Activated naive CD4-positive, alpha-beta T cell treated with anti-CD3 and anti-CD28 coated beads for 36 hours (primary cell): Measurements from ENCODE around the gene GNB1. TPM values are rescaled to one million over a fixed set of nuclear protein-coding genes. Genes with fewer than 3 reads are reported as not detected.

ENCODE experiments used
- CTCF ChIA-PET: fragments of 350-600 bp; sonication (Branson Sonifier 250); formaldehyde crosslinking; loops from one replicate; lab custom pipeline; 2021; ENCODE audit warnings: antibody characterized with exemption; lab: Charles Lee
- DNase-seq: peaks from one replicate; pipeline ENCODE4 v3.0.0-alpha.2; 2020
- H3K27ac Mint-ChIP-seq: one replicate; pipeline ENCODE4 v1.8.0; 2021; ENCODE audit warnings: mild to moderate bottlenecking, mixed read lengths
- H3K27me3 Mint-ChIP-seq: one replicate; pipeline ENCODE4 v1.8.0; 2021; ENCODE audit warnings: low read depth, mixed read lengths
- H3K36me3 Mint-ChIP-seq: one replicate; pipeline ENCODE4 v1.8.0; 2021; ENCODE audit warnings: low read depth, mixed read lengths
- H3K4me1 Mint-ChIP-seq: one replicate; pipeline ENCODE4 v1.8.0; 2021; ENCODE audit warnings: low read depth, mixed read lengths
- H3K4me3 Mint-ChIP-seq: one replicate; pipeline ENCODE4 v1.8.0; 2021; ENCODE audit warnings: mild to moderate bottlenecking, moderate library complexity, mixed read lengths
- H3K9me3 Mint-ChIP-seq: one replicate; pipeline ENCODE4 v1.8.0; 2021; ENCODE audit warnings: mixed read lengths
- intact Hi-C: fragments of 100-400 bp; cut with micrococcal nuclease; formaldehyde crosslinking; loops from one replicate; pipeline ENCODE4 v1.15.1; 2023
- total RNA-seq, 2 experiments: library from RNA; stranded (reverse); gene quantifications; one replicate each; pipeline ENCODE4 v1.2.3, GENCODE V29; 2021

GNB1 gene
- total RNA-seq, 2 experiments from 2014 or later: 326 to 351 TPM

- Mint-ChIP-seq H3K27ac (no peak overlapping the region), H3K9me3 (no peaks in the 10 kb centered on the region), H3K27me3 (no peaks in the 10 kb centered on the region), H3K4me1 (peaks cover 5% of the 10 kb centered on the region), H3K4me3 (no peak overlapping the region), H3K36me3 (peaks cover 26% of the 10 kb centered on the region)
- intact Hi-C loops: no loop called here
- CTCF ChIA-PET: interaction anchor here (1.2 kb wide), 1 partner anchor 98 kb away, joined by 3 read pairs; no protein-coding TSS in a partner anchor
- DNase-seq: no peak
Observed at GRCh38 chr1:1808206-1808605, 82.7 kb downstream of the GNB1 start.

DNA sequence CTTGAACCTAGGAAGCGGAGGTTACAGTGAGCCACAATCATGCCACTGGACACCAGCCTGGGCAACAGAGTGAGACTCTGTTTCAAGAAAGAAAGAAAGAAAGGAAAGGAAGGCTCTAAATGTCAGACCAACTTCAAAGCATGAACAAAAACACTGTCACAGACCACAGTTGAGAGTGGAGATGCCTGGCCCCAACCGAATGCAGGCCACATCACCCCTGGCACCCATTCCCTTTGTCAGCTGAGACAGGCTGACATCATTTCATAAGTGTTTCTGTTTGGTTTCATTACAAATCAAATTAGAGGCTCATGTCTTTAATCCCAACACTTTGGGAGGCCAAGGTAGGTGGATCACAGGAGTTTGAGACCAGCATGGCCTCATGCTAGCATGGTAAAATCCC, 84.0 kb downstream of the GNB1 start:
- H3K27me3 Mint-ChIP-seq: no peaks in the 10 kb centered on the region
- H3K4me1 Mint-ChIP-seq: peaks cover 5% of the 10 kb centered on the region
- CTCF ChIA-PET: no interaction called here
- peaks cover 24% of the 10 kb centered on the region for H3K36me3 Mint-ChIP-seq
- H3K9me3 Mint-ChIP-seq: no peaks in the 10 kb centered on the region
- H3K27ac Mint-ChIP-seq: no peak overlapping the region
- no peak overlapping the region for H3K4me3 Mint-ChIP-seq
- intact Hi-C loops: no loop called here
- no peak for DNase-seq

GRCh38 chr1:1804301-1804700, 86.6 kb downstream of the GNB1 start:
- no peak for DNase-seq
- H3K9me3 Mint-ChIP-seq: no peaks in the 10 kb centered on the region
- no peak overlapping the region for H3K27ac Mint-ChIP-seq
- intact Hi-C loops: no loop called here
- H3K27me3 Mint-ChIP-seq: no peaks in the 10 kb centered on the region
- CTCF ChIA-PET: interaction anchor here (0.6 to 1.5 kb wide), 2 partner anchors 102 to 103 kb away, joined by 3 to 6 read pairs; no protein-coding TSS in a partner anchor
- peaks cover 21% of the 10 kb centered on the region for H3K36me3 Mint-ChIP-seq
- H3K4me1 Mint-ChIP-seq: peaks cover 8% of the 10 kb centered on the region
- no peak overlapping the region for H3K4me3 Mint-ChIP-seq

- Mint-ChIP-seq H3K27me3 (no peaks in the 10 kb centered on the region), H3K36me3 (peaks cover 21% of the 10 kb centered on the region), H3K27ac (peak overlapping the region; percentile 27), H3K4me1 (peaks cover 12% of the 10 kb centered on the region), H3K4me3 (no peak overlapping the region), H3K9me3 (no peaks in the 10 kb centered on the region)
- CTCF ChIA-PET: interaction anchor here (1.5 kb wide), 1 partner anchor 103 kb away, joined by 6 read pairs; no protein-coding TSS in a partner anchor
- intact Hi-C loops: no loop called here
- DNase-seq: no peak
Observed at GRCh38 chr1:1802871-1803270, 88.0 kb downstream of the GNB1 start.

- peaks cover 12% of the 10 kb centered on the region for H3K4me1 Mint-ChIP-seq
- no peak for DNase-seq
- H3K9me3 Mint-ChIP-seq: no peaks in the 10 kb centered on the region
- H3K36me3 Mint-ChIP-seq: peaks cover 23% of the 10 kb centered on the region
- peak overlapping the region; percentile 30 for H3K27ac Mint-ChIP-seq
- H3K4me3 Mint-ChIP-seq: no peak overlapping the region
- H3K27me3 Mint-ChIP-seq: no peaks in the 10 kb centered on the region
- CTCF ChIA-PET: no interaction called here
- intact Hi-C loops: no loop called here
Observed at GRCh38 chr1:1799716-1800115, 91.2 kb downstream of the GNB1 start.

GRCh38 chr1:1797731-1798341, 93.1 kb downstream of the GNB1 start:
- H3K4me3 Mint-ChIP-seq: no peak overlapping the region
- peak; percentile 10 for DNase-seq
- H3K27ac Mint-ChIP-seq: peak overlapping the region; percentile 80
- peaks cover 24% of the 10 kb centered on the region for H3K36me3 Mint-ChIP-seq
- intact Hi-C loops: no loop called here
- CTCF ChIA-PET: no interaction called here
- peaks cover 10% of the 10 kb centered on the region for H3K4me1 Mint-ChIP-seq
- no peaks in the 10 kb centered on the region for H3K9me3 Mint-ChIP-seq
- no peaks in the 10 kb centered on the region for H3K27me3 Mint-ChIP-seq

- no peaks in the 10 kb centered on the region for H3K27me3 Mint-ChIP-seq
- H3K4me3 Mint-ChIP-seq: no peak overlapping the region
- peak overlapping the region; percentile 41 for H3K27ac Mint-ChIP-seq
- peak; percentile 24 for DNase-seq
- H3K9me3 Mint-ChIP-seq: no peaks in the 10 kb centered on the region
- intact Hi-C loops: no loop called here
- CTCF ChIA-PET: no interaction called here
- H3K4me1 Mint-ChIP-seq: peaks cover 10% of the 10 kb centered on the region
- H3K36me3 Mint-ChIP-seq: peaks cover 23% of the 10 kb centered on the region
Observed at GRCh38 chr1:1796466-1796865, 94.4 kb downstream of the GNB1 start.

DNA sequence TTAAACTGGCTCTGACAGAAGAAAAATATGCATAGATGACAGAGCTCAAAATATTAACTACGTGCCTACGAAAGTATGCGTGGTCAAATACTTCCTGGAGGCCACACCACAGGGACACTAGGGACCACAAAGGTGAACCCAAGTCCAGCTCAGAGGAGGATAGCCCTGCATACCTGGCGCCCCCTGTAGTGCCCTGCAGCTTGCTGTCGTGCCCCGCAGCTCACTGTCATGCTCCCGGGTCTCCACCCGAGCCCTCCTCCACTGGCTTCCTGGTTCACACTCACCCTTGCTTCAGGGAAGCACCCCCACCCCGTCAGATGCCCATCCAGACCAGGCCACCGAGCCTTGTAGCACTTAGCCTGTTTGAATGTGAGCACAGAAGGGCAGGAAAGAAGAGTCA, 95.9 kb downstream of the GNB1 start:
- H3K4me3 Mint-ChIP-seq: no peak overlapping the region
- intact Hi-C loops: no loop called here
- no peaks in the 10 kb centered on the region for H3K27me3 Mint-ChIP-seq
- H3K9me3 Mint-ChIP-seq: no peaks in the 10 kb centered on the region
- no peak for DNase-seq
- CTCF ChIA-PET: interaction anchor here (1.1 to 1.6 kb wide), 2 partner anchors 15 to 18 kb away, joined by 3 to 5 read pairs; no protein-coding TSS in a partner anchor
- H3K36me3 Mint-ChIP-seq: peaks cover 25% of the 10 kb centered on the region
- peaks cover 10% of the 10 kb centered on the region for H3K4me1 Mint-ChIP-seq
- H3K27ac Mint-ChIP-seq: peak overlapping the region; percentile 56

GRCh38 chr1:1793481-1794244, 97.2 kb downstream of the GNB1 start:
- intact Hi-C loops: no loop called here
- CTCF ChIA-PET: no interaction called here

DNA sequence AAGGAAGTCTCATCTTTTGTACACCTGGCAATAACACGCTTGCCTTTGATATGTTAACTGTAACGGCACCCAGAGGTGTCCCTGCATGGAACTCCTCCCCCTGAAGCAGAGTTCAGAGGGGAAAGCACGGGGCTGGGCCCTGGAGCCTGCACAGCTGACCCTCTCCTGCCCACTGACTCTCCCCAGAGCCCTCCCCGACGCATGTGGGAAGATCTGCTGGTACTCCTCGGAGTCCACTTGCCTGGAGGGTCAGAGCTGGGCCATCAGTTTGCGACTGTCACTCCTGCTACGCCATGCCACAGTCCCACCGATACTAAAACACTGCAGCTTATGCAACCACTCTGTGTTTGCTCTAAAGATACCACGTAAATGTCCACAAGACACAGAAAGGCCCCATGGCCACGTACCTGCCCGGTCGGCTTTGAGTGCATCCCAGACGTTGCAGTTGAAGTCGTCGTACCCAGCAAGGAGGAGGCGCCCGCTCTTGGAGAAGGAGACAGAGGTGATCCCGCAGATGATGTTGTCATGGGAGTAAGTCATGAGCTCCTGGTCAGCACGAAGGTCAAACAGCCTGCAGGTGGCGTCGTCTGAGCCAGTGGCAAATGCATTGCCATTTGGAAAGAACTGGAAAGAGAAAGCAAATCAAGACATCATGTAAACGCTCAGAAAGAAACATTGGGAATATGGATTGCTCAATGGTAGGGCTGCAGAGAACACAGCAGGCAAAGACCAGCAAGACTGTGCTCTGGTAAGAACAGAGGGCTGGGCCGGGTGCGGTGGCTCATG, 102.0 kb downstream of the GNB1 start:
- Mint-ChIP-seq H3K27me3 (no peaks in the 10 kb centered on the region), H3K27ac (no peak overlapping the region), H3K36me3 (peaks cover 35% of the 10 kb centered on the region), H3K9me3 (no peaks in the 10 kb centered on the region), H3K4me1 (no peaks in the 10 kb centered on the region), H3K4me3 (no peak overlapping the region)
- intact Hi-C loops: loop anchor here (10.0 kb wide), 1 partner anchor 266 kb away; the partner anchor contains the start of gene PRKCZ
- CTCF ChIA-PET: interaction anchor here (0.6 to 1.1 kb wide), 2 partner anchors 21 to 98 kb away, joined by 3 read pairs; no protein-coding TSS in a partner anchor
- peak; percentile 38 for DNase-seq

More at GRCh38 chr1:1793481-1794244, 97.2 kb downstream of the GNB1 start:
- no peak for DNase-seq
- Mint-ChIP-seq H3K27me3 (no peaks in the 10 kb centered on the region), H3K9me3 (no peaks in the 10 kb centered on the region), H3K4me1 (peaks cover 7% of the 10 kb centered on the region), H3K4me3 (no peak overlapping the region), H3K27ac (peak overlapping the region; percentile 37), H3K36me3 (peaks cover 32% of the 10 kb centered on the region)

DNA sequence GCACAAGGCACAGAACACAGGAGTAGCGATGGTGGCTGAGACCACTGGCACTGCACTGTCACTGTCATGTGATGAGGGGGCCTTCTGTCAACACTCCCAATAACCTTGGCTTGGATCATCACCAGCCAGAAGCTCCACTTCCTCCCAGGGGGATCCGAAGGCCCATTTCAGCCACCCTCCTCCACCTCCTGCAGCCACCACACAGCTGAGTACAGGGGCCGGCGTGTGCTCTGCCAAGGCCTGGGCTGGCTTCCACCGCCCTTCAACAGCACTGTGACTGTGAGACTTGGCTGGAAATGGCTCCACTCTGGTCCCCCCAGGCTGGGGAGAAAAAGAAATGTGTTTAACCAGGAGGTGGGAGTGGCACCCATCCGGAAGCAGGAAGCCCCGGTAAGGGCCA, 102.8 kb downstream of the GNB1 start:
- Mint-ChIP-seq H3K9me3 (no peaks in the 10 kb centered on the region), H3K4me1 (peaks cover 2% of the 10 kb centered on the region), H3K27ac (no peak overlapping the region), H3K36me3 (peaks cover 29% of the 10 kb centered on the region), H3K4me3 (no peak overlapping the region), H3K27me3 (no peaks in the 10 kb centered on the region)
- no peak for DNase-seq
- CTCF ChIA-PET: interaction anchor here (0.7 to 1.1 kb wide), 2 partner anchors 11 to 21 kb away, joined by 3 read pairs; no protein-coding TSS in a partner anchor
- intact Hi-C loops: loop anchor here (10.0 kb wide), 1 partner anchor 267 kb away; the partner anchor contains the start of gene PRKCZ
